Esophagus muscularis mucosa (tissue), 3 donors: ENCODE data around the gene DHX32.

ENCODE experiments used
- CTCF ChIP-seq, 3 experiments: fragments of 200-600 bp in 2 of 3; fragments of 450-650 bp in 1 of 3; sonication (generic) in 2 of 3; IDR thresholded peaks; one replicate each; pipeline ENCODE4 v1.5.1; 2017 to 2019; ENCODE audit warnings: antibody characterized with exemption in 3 of 3, mild to moderate bottlenecking in 2 of 3, moderate library complexity in 1 of 3
- POLR2A ChIP-seq: fragments of 450-650 bp; IDR thresholded peaks from one replicate; pipeline ENCODE4 v1.6.1; 2017; ENCODE audit warnings: antibody characterized with exemption, moderate library complexity, mild to moderate bottlenecking, low read depth
- POLR2AphosphoS5 ChIP-seq, 2 donors: sonication (generic); formaldehyde crosslinking; IDR thresholded peaks; one replicate each; pipeline ENCODE4 v1.6.1; 2017; ENCODE audit warnings: antibody characterized with exemption in 2 of 2

GRCh38 chr10:125881192-125881591 is at the start of gene DHX32:
- TF ChIP-seq CTCF (IDR thresholded peaks at IDR 0.05) (no peak), POLR2A (no peak), POLR2AphosphoS5 (IDR thresholded peaks at IDR 0.05) (no peak)
